Kidney (tissue), 14 donors: ENCODE measurements around the gene ANKDD1B. TPM values are rescaled to one million over a fixed set of nuclear protein-coding genes. Genes with fewer than 3 reads are reported as not detected.

Source experiments
- DNase-seq, 5 donors: peaks; one replicate each; pipeline ENCODE4 v3.0.0-alpha.2; 2013 to 2020
- FAIRE-seq: peaks from 2 replicates; lab custom pipeline; 2012; peaks lifted over from hg19 to GRCh38; lab: Jason Lieb, UNC
- H3K27ac ChIP-seq, 2 donors: one replicate each; pipeline ENCODE4 v1.7.0; 2013; ENCODE audit warnings: low read depth in 2 of 2, low read length in 2 of 2, inconsistent platforms in 1 of 2
- H3K27me3 ChIP-seq: one replicate; pipeline ENCODE4 v1.7.1; 2013; ENCODE audit warnings: low read length, inconsistent platforms; ENCODE audit not compliant: control insufficient read depth, insufficient read depth
- H3K36me3 ChIP-seq, 3 donors: one replicate each; pipeline versions ENCODE4 v1.7.0 to v1.7.1; 2013; ENCODE audit warnings: low read length in 3 of 3, control low read depth in 1 of 3, inconsistent platforms in 1 of 3; ENCODE audit not compliant: insufficient read depth in 3 of 3, control insufficient read depth in 2 of 3
- H3K4me1 ChIP-seq, 3 donors: one replicate each; pipeline versions ENCODE4 v1.7.0 to v1.7.1; 2013; ENCODE audit warnings: low read length in 3 of 3, inconsistent platforms in 1 of 3, low read depth in 1 of 3; ENCODE audit not compliant: control insufficient read depth in 2 of 3, insufficient read depth in 2 of 3
- H3K4me3 ChIP-seq, 3 donors: one replicate each; pipeline versions ENCODE4 v1.7.0 to v1.8.1; 2013; ENCODE audit warnings: low read length in 3 of 3, control low read depth in 1 of 3, inconsistent platforms in 1 of 3
- H3K9ac ChIP-seq, 3 donors: one replicate each; pipeline versions ENCODE4 v1.7.0 to v1.7.1; 2013; ENCODE audit warnings: low read length in 3 of 3, control low read depth in 1 of 3, inconsistent platforms in 1 of 3
- H3K9me3 ChIP-seq, 3 donors: one replicate each; pipeline versions ENCODE4 v1.7.0 to v1.7.1; 2013; ENCODE audit warnings: low read length in 3 of 3, control low read depth in 1 of 3, inconsistent platforms in 1 of 3; ENCODE audit not compliant: control insufficient read depth in 2 of 3, insufficient read depth in 1 of 3
- CTCF ChIP-seq: IDR thresholded peaks from 3 replicates; pipeline ENCODE4 v1.5.1; 2012; ENCODE audit warnings: mild to moderate bottlenecking, moderate library complexity, borderline replicate concordance; ENCODE audit not compliant: insufficient read depth; ENCODE audit errors: extremely low read depth
- intact Hi-C: fragments of 100-400 bp; cut with DNase I; formaldehyde crosslinking; loops from one replicate; pipeline ENCODE4 v1.11.1; 2022
- polyA plus RNA-seq: library from polyadenylated mRNA; stranded (reverse); fragments of 350-450 nt; fragmentation: Illumina TruSeq; extraction: RNeasy Lipid Tissue Mini Kit (QIAGEN cat#74804); gene quantifications from one replicate; pipeline ENCODE4 v1.2.3, GENCODE V29; 2014; ENCODE audit warnings: low read depth, low replicate concordance; ENCODE audit not compliant: insufficient read depth
- total RNA-seq: library from RNA; stranded (reverse); fragmentation: NEBNext Ultra II Directional; extraction: Animal tissue kit (Norgen Biotek cat#: 25700); gene quantifications from one replicate; pipeline ENCODE4 v1.2.1, GENCODE V29; 2021
- donor health status: control.
- donor health status: control.
- donor health status: control.
- donor health status: control.
- donor health status: control.
- donor health status: DM: yes; HTN: yes; CAD: no.
- donor health status: Normal renal cell carcinoma (clear cell type).

The ANKDD1B gene
- total and polyA plus RNA-seq, 2 donors from 2014 or later, result 2.3 to 3.1 TPM

- Histone ChIP-seq H3K36me3 (no peaks in the 10 kb centered on the region), H3K9ac (no peak overlapping the region), H3K27ac (no peak overlapping the region), H3K4me1 (peaks cover 0 to 2% (median 0%) of the 10 kb centered on the region in 3 donors), H3K4me3 (no peak overlapping the region), H3K9me3 (no peaks in the 10 kb centered on the region), H3K27me3 (no peaks in the 10 kb centered on the region)
- FAIRE-seq, result no peak
- intact Hi-C loops, result no loop called here
- no peak for DNase-seq
- TF ChIP-seq CTCF, result no peak
Observed at GRCh38 chr5:75617736-75618352, 6.6 kb downstream of the ANKDD1B start.

GRCh38 chr5:75620184-75620959, 9.1 kb downstream of the ANKDD1B start:
- Histone ChIP-seq H3K4me3 (no peak overlapping the region), H3K27me3 (no peaks in the 10 kb centered on the region), H3K4me1 (peaks cover 0 to 2% (median 0%) of the 10 kb centered on the region in 3 donors), H3K9me3 (no peaks in the 10 kb centered on the region), H3K36me3 (no peaks in the 10 kb centered on the region), H3K9ac (no peak overlapping the region), H3K27ac (no peak overlapping the region)
- intact Hi-C loops, result no loop called here
- DNase-seq (no peak), FAIRE-seq (no peak)
- no peak for TF ChIP-seq CTCF

GRCh38 chr5:75622564-75622963, 11.3 kb downstream of the ANKDD1B start:
- no peak overlapping the region for H3K27ac ChIP-seq
- intact Hi-C loops, result no loop called here
- H3K4me1 ChIP-seq, result peaks cover 0 to 2% (median 0%) of the 10 kb centered on the region in 3 donors
- H3K9me3 ChIP-seq, result no peaks in the 10 kb centered on the region
- no peak overlapping the region for H3K4me3 ChIP-seq
- TF ChIP-seq CTCF, result no peak
- H3K9ac ChIP-seq, result no peak overlapping the region
- no peak for DNase-seq
- H3K27me3 ChIP-seq, result no peaks in the 10 kb centered on the region
- no peak for FAIRE-seq
- no peaks in the 10 kb centered on the region for H3K36me3 ChIP-seq
